Panc1 (cell line): ENCODE measurements around the gene NUDT16L1. TPM values are rescaled to one million over a fixed set of nuclear protein-coding genes. Genes with fewer than 3 reads are reported as not detected.

Experiments used
- ATAC-seq: fragments of 200-7000 bp; cut with Tn5 transposase; 2 replicates; pipeline ENCODE4 v1.9.1; 2020; ENCODE audit warnings: mild to moderate bottlenecking, moderate library complexity
- BruUV-seq: library from RNA; stranded (reverse); fragments of 400-500 nt; replicated peaks from 2 replicates; lab custom pipeline; 2021; lab: Mats Ljungman, UMichigan
- CTCF ChIA-PET: fragments of 300-600 bp; sonication (Branson Sonifier 250); formaldehyde crosslinking; loops from one replicate; lab custom pipeline; 2022; ENCODE audit warnings: antibody characterized with exemption; lab: Charles Lee
- POLR2A ChIA-PET: fragments of 300-600 bp; sonication (Branson Sonifier 250); formaldehyde crosslinking; loops from one replicate; lab custom pipeline; 2022; ENCODE audit warnings: antibody characterized with exemption; lab: Charles Lee
- DNase-seq: peaks from one replicate; pipeline ENCODE4 v3.0.0-alpha.2; 2010; ENCODE audit warnings: low read depth, low spot score
- H3K27ac ChIP-seq: 2 replicates; pipeline ENCODE4 v1.5.1; 2011; ENCODE audit warnings: mild to moderate bottlenecking, low read length, inconsistent platforms
- H3K27me3 ChIP-seq: fragments of 200-500 bp; sonication (Bioruptor generic); 2 replicates; pipeline ENCODE4 v1.6.0; 2014; ENCODE audit warnings: low read length, inconsistent platforms; ENCODE audit not compliant: control insufficient read depth, insufficient read depth
- H3K36me3 ChIP-seq: fragments of 200-500 bp; sonication (Bioruptor generic); 2 replicates; pipeline ENCODE4 v1.5.1; 2014; ENCODE audit warnings: inconsistent platforms, mild to moderate bottlenecking, low read length, moderate library complexity; ENCODE audit not compliant: control insufficient read depth, insufficient read depth
- H3K4me1 ChIP-seq: 2 replicates; pipeline ENCODE4 v1.5.1; 2011; ENCODE audit warnings: inconsistent platforms, mild to moderate bottlenecking, low read length, moderate library complexity; ENCODE audit not compliant: control insufficient read depth, insufficient read depth
- H3K4me3 ChIP-seq, 2 experiments: 2 replicates each; pipeline ENCODE4 v1.5.1; 2011 to 2012; ENCODE audit warnings: low read depth in 2 of 2, low read length in 2 of 2, mild to moderate bottlenecking in 2 of 2, inconsistent platforms in 1 of 2, moderate library complexity in 1 of 2
- H3K9me3 ChIP-seq: fragments of 200-500 bp; sonication (Bioruptor generic); 2 replicates; pipeline ENCODE4 v1.5.1; 2014; ENCODE audit warnings: low read depth, mild to moderate bottlenecking, inconsistent platforms, low read length, moderate library complexity; ENCODE audit not compliant: control insufficient read depth, insufficient read depth
- POLR2AphosphoS5 ChIP-seq: IDR thresholded peaks from 2 replicates; pipeline ENCODE4 v1.6.1; 2012; ENCODE audit warnings: mild to moderate bottlenecking, low read depth, low read length, moderate library complexity
- SIN3A ChIP-seq: IDR thresholded peaks from 2 replicates; pipeline ENCODE4 v1.6.1; 2012; ENCODE audit warnings: low read depth, mild to moderate bottlenecking, low read length, moderate library complexity, borderline replicate concordance; ENCODE audit not compliant: insufficient read depth
- TCF7L2 ChIP-seq: IDR thresholded peaks from 2 replicates; pipeline ENCODE4 v1.6.1; 2011; ENCODE audit warnings: mild to moderate bottlenecking, low read depth, low read length, inconsistent platforms
- in situ Hi-C: cut with HindIII; loops from 2 replicates; pipeline ENCODE4 v1.10.0; 2016; ENCODE audit warnings: low sequenced_read_pairs, low pct_unique_long_range_greater_than_20kb
- intact Hi-C: fragments of 100-400 bp; cut with micrococcal nuclease; formaldehyde crosslinking; loops from one replicate; pipeline ENCODE4 v1.10.0; 2022; ENCODE audit not compliant: unreplicated experiment
- total RNA-seq: library from RNA; stranded (reverse); gene quantifications from one replicate; pipeline ENCODE4 v1.2.1, GENCODE V29; 2021; ENCODE audit not compliant: unreplicated experiment
- TF ChIP-seq, protein P1 (sequence below), 2 experiments: IDR thresholded peaks; 2 replicates each; pipeline ENCODE4 v1.6.1; 2011 to 2012; ENCODE audit warnings: low read depth in 2 of 2, control low read depth in 1 of 2, low read length in 1 of 2, mild to moderate bottlenecking in 1 of 2, moderate library complexity in 1 of 2; ENCODE audit not compliant: insufficient read depth in 1 of 2
- TF ChIP-seq, protein P2 (sequence below): fragments of 450-650 bp; IDR thresholded peaks from 2 replicates; pipeline ENCODE4 v1.5.1; 2017; ENCODE audit warnings: mild to moderate bottlenecking

Gene NUDT16L1
- total RNA-seq, 1 experiment from 2014 or later: 42.9 TPM

DNA sequence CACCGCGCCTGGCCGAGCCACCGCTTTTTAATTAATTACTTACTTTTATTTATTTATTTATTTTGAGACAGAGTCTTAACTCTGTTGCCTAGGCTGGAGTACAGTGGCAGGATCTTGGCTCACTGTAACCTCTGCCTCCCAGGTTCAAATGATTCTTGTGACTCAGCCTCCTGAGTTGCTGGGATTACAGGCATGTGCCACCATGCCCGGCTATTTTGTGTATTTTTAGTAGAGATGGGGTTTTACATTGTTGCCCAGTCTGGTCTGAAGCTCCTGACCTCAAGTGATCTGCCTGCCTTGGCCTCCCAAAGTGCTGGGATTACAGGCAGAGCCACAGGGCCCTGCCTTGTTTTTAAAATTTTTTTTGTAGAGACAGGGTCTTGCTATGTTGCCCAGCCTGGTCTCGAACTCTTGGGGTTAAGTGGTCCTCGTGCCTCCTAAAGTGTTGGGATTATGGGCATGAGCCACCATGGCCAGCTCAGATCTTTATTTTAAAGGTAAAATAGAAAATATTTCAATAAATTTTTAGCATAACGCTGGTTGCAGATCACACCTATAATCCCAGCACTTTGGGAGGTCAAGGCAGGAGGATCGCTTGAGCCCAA is 18.3 kb upstream of the NUDT16L1 start:
- Histone ChIP-seq H3K27ac (no peak overlapping the region), H3K27me3 (no peaks in the 10 kb centered on the region), H3K9me3 (no peaks in the 10 kb centered on the region), H3K4me3 (no peak overlapping the region), H3K36me3 (no peaks in the 10 kb centered on the region), H3K4me1 (no peaks in the 10 kb centered on the region)
- intact Hi-C loops (no loop called here), in situ Hi-C loops (no loop called here)
- ChIA-PET POLR2A (no interaction called here), CTCF (no interaction called here)
- no peak for ATAC-seq
- BruUV-seq: no TSS peak
- TF ChIP-seq, protein P1, sequence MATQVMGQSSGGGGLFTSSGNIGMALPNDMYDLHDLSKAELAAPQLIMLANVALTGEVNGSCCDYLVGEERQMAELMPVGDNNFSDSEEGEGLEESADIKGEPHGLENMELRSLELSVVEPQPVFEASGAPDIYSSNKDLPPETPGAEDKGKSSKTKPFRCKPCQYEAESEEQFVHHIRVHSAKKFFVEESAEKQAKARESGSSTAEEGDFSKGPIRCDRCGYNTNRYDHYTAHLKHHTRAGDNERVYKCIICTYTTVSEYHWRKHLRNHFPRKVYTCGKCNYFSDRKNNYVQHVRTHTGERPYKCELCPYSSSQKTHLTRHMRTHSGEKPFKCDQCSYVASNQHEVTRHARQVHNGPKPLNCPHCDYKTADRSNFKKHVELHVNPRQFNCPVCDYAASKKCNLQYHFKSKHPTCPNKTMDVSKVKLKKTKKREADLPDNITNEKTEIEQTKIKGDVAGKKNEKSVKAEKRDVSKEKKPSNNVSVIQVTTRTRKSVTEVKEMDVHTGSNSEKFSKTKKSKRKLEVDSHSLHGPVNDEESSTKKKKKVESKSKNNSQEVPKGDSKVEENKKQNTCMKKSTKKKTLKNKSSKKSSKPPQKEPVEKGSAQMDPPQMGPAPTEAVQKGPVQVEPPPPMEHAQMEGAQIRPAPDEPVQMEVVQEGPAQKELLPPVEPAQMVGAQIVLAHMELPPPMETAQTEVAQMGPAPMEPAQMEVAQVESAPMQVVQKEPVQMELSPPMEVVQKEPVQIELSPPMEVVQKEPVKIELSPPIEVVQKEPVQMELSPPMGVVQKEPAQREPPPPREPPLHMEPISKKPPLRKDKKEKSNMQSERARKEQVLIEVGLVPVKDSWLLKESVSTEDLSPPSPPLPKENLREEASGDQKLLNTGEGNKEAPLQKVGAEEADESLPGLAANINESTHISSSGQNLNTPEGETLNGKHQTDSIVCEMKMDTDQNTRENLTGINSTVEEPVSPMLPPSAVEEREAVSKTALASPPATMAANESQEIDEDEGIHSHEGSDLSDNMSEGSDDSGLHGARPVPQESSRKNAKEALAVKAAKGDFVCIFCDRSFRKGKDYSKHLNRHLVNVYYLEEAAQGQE (IDR thresholded peaks at IDR 0.05; ENCODE audit: insufficient read depth in 1 of 2, low read depth in 2 of 2, low read length in 1 of 2): no peak
- TF ChIP-seq POLR2AphosphoS5 (no peak), TCF7L2 (no peak), SIN3A (no peak)
- TF ChIP-seq, protein P2, sequence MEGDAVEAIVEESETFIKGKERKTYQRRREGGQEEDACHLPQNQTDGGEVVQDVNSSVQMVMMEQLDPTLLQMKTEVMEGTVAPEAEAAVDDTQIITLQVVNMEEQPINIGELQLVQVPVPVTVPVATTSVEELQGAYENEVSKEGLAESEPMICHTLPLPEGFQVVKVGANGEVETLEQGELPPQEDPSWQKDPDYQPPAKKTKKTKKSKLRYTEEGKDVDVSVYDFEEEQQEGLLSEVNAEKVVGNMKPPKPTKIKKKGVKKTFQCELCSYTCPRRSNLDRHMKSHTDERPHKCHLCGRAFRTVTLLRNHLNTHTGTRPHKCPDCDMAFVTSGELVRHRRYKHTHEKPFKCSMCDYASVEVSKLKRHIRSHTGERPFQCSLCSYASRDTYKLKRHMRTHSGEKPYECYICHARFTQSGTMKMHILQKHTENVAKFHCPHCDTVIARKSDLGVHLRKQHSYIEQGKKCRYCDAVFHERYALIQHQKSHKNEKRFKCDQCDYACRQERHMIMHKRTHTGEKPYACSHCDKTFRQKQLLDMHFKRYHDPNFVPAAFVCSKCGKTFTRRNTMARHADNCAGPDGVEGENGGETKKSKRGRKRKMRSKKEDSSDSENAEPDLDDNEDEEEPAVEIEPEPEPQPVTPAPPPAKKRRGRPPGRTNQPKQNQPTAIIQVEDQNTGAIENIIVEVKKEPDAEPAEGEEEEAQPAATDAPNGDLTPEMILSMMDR: no peak
- no peak for DNase-seq

DNA sequence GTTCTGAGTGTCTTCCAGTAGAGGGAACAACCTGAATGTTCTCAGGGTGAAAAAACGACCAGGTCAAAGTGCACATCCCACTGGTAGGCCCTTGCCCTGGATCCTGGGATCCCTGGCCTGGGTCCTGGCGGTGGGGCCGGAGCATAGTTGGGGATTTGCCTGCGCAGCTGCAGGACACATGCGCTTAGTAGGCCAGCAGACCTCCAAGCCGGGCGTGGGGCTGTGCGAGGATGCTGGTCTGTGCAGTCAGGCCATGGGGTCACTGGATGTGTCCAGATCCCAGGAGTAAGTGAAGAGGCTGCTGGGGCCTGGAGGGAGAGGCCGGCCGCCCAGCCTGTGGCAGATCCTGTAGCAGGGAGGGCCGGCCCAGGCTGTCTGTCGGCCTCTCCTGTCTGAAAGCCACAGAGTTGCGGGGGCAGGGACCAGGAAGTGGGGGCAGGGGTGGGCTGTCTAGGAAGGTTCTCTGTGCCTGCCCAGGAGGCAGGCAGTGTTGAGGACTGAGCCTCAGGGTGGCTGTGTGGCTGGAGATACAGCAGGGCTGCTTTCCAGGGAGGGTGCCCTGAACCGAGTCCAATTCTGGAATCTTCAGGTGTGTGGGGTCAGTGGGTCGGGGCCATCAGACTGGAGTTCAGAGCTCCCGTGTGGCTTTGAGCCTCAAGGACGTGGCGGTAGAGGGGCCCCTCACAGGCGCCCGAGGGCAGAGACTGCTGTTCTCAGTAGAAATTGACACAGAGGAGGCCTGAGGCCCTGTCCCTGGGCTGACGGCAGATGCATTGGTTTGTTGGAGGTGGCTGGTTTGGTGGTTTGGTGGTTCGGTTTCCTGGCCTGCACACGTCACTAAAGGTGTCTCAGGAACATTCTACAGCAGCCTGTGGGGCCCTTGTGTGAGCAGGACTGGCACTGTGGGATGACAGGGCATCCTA is 17.2 kb upstream of the NUDT16L1 start:
- no peaks in the 10 kb centered on the region for H3K36me3 ChIP-seq
- H3K9me3 ChIP-seq: no peaks in the 10 kb centered on the region
- ChIA-PET CTCF (no interaction called here), POLR2A (interaction anchor here (0.6 kb wide), 1 partner anchor 217 kb away, joined by 4 read pairs; no protein-coding TSS in a partner anchor)
- no peak for DNase-seq
- no TSS peak for BruUV-seq
- H3K4me1 ChIP-seq: no peaks in the 10 kb centered on the region
- in situ Hi-C loops: no loop called here
- H3K27me3 ChIP-seq: no peaks in the 10 kb centered on the region
- peak; percentile 35 for ATAC-seq
- no peak overlapping the region for H3K4me3 ChIP-seq
- H3K27ac ChIP-seq: no peak overlapping the region
- TF ChIP-seq, protein P2: no peak
- no peak for TF ChIP-seq POLR2AphosphoS5
- no peak for TF ChIP-seq SIN3A
- TF ChIP-seq, protein P1 (IDR thresholded peaks at IDR 0.05; ENCODE audit: insufficient read depth in 1 of 2, low read depth in 2 of 2, low read length in 1 of 2): no peak
- TF ChIP-seq TCF7L2: no peak
- intact Hi-C loops: no loop called here
